ENCODE data around the gene CTDSP1. TPM values are rescaled to one million over a fixed set of nuclear protein-coding genes. Genes with fewer than 3 reads are reported as not detected.

CTDSP1 gene
- total and polyA plus RNA-seq, 9 donors, result 38.6 to 211 (median 158) TPM

GRCh38 chr2:218405746-218406208 is 6.1 kb downstream of the CTDSP1 start:
- no peaks in the 10 kb centered on the region for H3K9me3 ChIP-seq
- peak overlapping the region; percentile 7 for H3K4me3 ChIP-seq
- H3K4me1 ChIP-seq (ENCODE audit: insufficient read depth), result peaks cover 10% of the 10 kb centered on the region
- no peaks in the 10 kb centered on the region for H3K27me3 ChIP-seq
- TF ChIP-seq CTCF (IDR thresholded peaks at IDR 0.05) (no peak), EP300 (IDR thresholded peaks at IDR 0.05) (no peak), POLR2A (IDR thresholded peaks at IDR 0.05) (no peak)
- H3K27ac ChIP-seq, result peak overlapping the region; percentile 23 to 95
- intact Hi-C loops (cut with DNase I), result loop anchor here in 3 of 4 donors (2.0 to 10.0 kb wide), 4 partner anchors 59 to 249 kb away; partner anchors contain the start of genes BCS1L (in 1 of the 3), CNOT9 (in 1 of the 3), USP37 (in 1 of the 3) and ZNF142 (in 1 of the 3)
- no peaks in the 10 kb centered on the region for H3K36me3 ChIP-seq
- WGBS, 3 donors, result 1 to 5% (median 4%) methylated on average over 15 of the region's 15 CpGs
- DNase-seq, result peak; percentile 59 to 75 (median 72)

GRCh38 chr2:218406209-218406948 is 6.7 kb downstream of the CTDSP1 start:
- peak overlapping the region; percentile 64 to 95 for H3K27ac ChIP-seq
- peaks cover 5% of the 10 kb centered on the region for H3K4me1 ChIP-seq (ENCODE audit: insufficient read depth)
- H3K4me3 ChIP-seq, result peak overlapping the region; percentile 45
- intact Hi-C loops (cut with DNase I), result loop anchor here in 3 of 4 donors (2.0 to 10.0 kb wide), 4 partner anchors 58 to 248 kb away; partner anchors contain the start of genes BCS1L (in 1 of the 3), CNOT9 (in 1 of the 3), USP37 (in 1 of the 3) and ZNF142 (in 1 of the 3)
- no peaks in the 10 kb centered on the region for H3K9me3 ChIP-seq
- H3K36me3 ChIP-seq, result no peaks in the 10 kb centered on the region
- no peaks in the 10 kb centered on the region for H3K27me3 ChIP-seq
- 0 to 1% (median 1%) methylated on average over 27 to 56 of the region's 56 CpGs for WGBS, 3 donors
- peak; percentile 97 to 99 (median 98) for DNase-seq
- no peak for TF ChIP-seq POLR2A (IDR thresholded peaks at IDR 0.05)
- no peak for TF ChIP-seq EP300 (IDR thresholded peaks at IDR 0.05)
- TF ChIP-seq CTCF (IDR thresholded peaks at IDR 0.05), result peak; percentile 86 to 91 (median 88)

- H3K27ac ChIP-seq, result peak overlapping the region; percentile 64 to 95
- WGBS, 3 donors, result 4 to 6% (median 5%) methylated on average over 13 of the region's 13 CpGs
- peak; percentile 69 to 84 (median 78) for DNase-seq
- H3K36me3 ChIP-seq, result no peaks in the 10 kb centered on the region
- H3K4me3 ChIP-seq, result peak overlapping the region; percentile 45
- H3K9me3 ChIP-seq, result no peaks in the 10 kb centered on the region
- H3K4me1 ChIP-seq (ENCODE audit: insufficient read depth), result peaks cover 3% of the 10 kb centered on the region
- intact Hi-C loops (cut with DNase I), result loop anchor here in 3 of 4 donors (2.0 to 10.0 kb wide), 4 partner anchors 58 to 248 kb away; partner anchors contain the start of genes BCS1L (in 1 of the 3), CNOT9 (in 1 of the 3), USP37 (in 1 of the 3) and ZNF142 (in 1 of the 3)
- no peaks in the 10 kb centered on the region for H3K27me3 ChIP-seq
- TF ChIP-seq POLR2A (IDR thresholded peaks at IDR 0.05) (no peak), EP300 (IDR thresholded peaks at IDR 0.05) (no peak), CTCF (IDR thresholded peaks at IDR 0.05) (no peak)
Observed at GRCh38 chr2:218406949-218407618, 7.4 kb downstream of the CTDSP1 start.

- peaks cover 3% of the 10 kb centered on the region for H3K4me1 ChIP-seq (ENCODE audit: insufficient read depth)
Observed at GRCh38 chr2:218407717-218408116, 8.0 kb downstream of the CTDSP1 start.

More at GRCh38 chr2:218407717-218408116, 8.0 kb downstream of the CTDSP1 start:
- no peaks in the 10 kb centered on the region for H3K9me3 ChIP-seq
- intact Hi-C loops (cut with DNase I), result loop anchor here in 3 of 4 donors (2.0 to 10.0 kb wide), 4 partner anchors 57 to 247 kb away; partner anchors contain the start of genes BCS1L (in 1 of the 3), CNOT9 (in 1 of the 3), USP37 (in 1 of the 3) and ZNF142 (in 1 of the 3)
- H3K36me3 ChIP-seq, result no peaks in the 10 kb centered on the region
- H3K4me3 ChIP-seq, result no peak overlapping the region
- TF ChIP-seq CTCF (IDR thresholded peaks at IDR 0.05) (no peak), EP300 (IDR thresholded peaks at IDR 0.05) (no peak), POLR2A (IDR thresholded peaks at IDR 0.05) (no peak)
- H3K27me3 ChIP-seq, result no peaks in the 10 kb centered on the region
- DNase-seq, result no peak
- WGBS, 3 donors, result 65 to 76% (median 69%) methylated on average over 8 of the region's 8 CpGs
- H3K27ac ChIP-seq, result no peak overlapping the region

All from ovary (tissue), 9 donors.